Activated naive CD4-positive, alpha-beta T cell treated with Interleukin-2 at 50 U/mL for 16 hours (primary cell): ENCODE measurements around the gene CIB4.

Experiments
- DNase-seq: peaks from one replicate; pipeline ENCODE4 v3.0.0-alpha.2; 2020

CIB4 gene

DNA sequence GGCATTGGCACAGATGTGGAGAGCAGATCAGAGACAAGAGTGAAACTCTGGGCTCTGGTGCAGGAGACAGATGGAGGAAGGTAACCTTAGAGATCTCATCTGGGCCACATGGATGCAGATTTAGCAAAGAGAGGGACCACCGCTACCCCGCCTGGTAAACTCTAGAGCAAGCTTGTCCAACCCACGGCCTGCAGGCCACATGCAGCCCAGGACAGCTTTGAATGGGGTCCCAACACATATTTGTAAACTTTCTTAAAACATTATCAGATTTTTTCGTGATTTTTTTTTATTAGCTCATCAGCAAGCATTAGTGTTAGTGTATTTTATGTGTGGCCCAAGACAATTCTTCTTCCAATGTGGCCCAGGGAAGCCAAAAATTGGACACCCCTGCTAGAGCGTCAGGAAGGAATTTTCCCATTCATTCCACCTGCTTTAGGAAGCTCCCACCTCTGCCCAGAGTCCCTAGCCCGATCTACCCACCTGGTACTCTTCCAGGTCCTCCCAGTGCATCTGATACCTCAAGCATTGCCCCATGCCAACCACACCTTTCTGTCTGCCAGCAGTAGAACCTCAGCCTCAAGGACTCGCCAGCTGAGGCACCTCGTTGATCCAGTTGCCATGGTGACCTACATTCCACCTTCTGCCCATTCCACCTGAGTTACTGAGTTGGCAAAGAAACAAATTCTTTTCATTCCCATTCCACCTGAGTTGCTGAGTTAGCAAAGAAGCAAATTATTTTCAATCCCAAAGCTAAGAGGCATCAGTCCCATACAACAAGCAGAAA is at the start of gene CIB4:
TSS of gene CIB4 (minus strand) at position 586 of the 784 bp plus-strand sequence. CDS start at position 534, 52 bp downstream.
- DNase-seq = no peak

DNA sequence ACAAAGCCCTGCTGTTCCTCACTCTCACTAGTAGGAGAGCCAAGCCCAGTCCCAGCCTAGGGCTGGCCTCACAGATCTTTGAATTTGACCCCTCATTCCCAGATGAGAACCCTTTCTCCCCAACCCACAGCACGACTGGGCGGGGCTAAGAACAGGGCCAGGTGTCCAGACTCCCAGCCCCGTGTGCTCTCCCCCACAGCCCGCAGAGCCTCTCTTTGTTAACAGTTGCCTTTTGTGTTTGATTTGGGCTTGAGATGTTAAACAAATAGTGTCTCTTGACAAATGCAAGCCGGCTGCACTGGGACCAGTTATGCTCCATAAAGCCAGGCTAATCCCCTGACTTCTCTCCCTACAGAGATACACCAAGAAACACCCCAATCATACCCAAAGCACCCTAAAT is 46.6 kb upstream of the CIB4 start:
- DNase-seq = no peak

DNA sequence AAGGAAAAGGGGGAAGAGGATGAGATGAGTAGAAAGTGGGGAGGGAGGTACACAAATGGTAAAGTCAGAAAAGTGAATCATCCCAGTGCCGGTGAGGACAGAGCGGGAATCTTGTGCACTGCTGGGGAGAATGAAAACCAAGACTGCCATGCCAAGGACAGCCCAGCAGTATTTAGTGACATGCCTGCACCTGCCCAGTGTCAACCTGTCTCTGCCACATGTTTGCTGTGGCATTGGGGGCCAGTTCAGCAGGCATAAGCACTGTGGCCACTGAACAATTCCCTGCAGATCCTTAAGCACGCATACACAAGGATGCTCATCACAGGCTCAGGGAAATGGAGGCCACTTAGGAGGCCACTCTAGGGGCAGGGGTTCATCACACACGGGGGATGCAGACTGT is 46.2 kb upstream of the CIB4 start:
- DNase-seq = no peak

- DNase-seq = no peak
These were observed 45.0 kb upstream of the CIB4 start for GRCh38 chr2:26685989-26686839.

GRCh38 chr2:26685341-26685740 is 44.2 kb upstream of the CIB4 start:
- no peak for DNase-seq

DNA sequence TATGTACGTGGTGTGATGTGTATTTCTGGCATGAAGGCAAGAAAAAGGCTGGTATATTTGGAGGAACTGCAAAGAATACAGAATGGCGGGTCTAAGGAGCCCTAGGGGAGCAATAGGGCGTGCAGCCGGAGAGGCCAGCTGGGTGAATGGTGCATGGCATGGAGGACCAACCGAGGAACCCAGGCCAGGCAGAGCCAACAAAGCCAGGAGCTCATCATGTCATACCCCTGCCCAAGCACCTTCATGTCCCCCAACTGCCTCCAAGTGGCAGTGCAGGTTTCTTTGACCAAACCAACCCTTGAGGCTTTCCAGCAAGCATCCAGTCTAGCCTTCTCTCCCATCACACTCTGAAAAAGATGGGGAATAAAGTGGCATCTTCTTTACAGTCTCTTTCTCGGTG is 42.4 kb upstream of the CIB4 start:
- DNase-seq = no peak

DNA sequence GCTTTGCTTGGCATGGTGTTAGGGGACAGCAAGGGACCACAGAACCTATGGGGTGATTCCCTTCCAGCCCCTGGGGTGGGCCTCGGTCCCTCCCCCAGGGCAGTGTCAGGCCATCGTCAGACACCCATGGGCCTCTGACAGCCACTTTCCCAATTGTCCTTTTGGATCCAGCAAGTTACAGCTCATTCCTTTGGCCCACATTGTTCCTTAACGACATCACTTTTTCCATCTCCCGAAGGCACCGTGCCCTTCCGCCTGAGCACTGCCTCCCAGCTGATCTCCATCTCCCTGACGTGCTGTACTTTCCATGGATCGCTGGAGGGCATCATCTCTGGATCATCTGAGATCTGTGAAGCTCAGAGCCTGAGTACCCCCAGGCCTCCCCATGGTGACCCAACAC is 41.0 kb upstream of the CIB4 start:
- no peak for DNase-seq

GRCh38 chr2:26681656-26682055 is 40.5 kb upstream of the CIB4 start:
- no peak for DNase-seq

- no peak for DNase-seq
These were observed 38.7 kb upstream of the CIB4 start for GRCh38 chr2:26679867-26680266.

DNA sequence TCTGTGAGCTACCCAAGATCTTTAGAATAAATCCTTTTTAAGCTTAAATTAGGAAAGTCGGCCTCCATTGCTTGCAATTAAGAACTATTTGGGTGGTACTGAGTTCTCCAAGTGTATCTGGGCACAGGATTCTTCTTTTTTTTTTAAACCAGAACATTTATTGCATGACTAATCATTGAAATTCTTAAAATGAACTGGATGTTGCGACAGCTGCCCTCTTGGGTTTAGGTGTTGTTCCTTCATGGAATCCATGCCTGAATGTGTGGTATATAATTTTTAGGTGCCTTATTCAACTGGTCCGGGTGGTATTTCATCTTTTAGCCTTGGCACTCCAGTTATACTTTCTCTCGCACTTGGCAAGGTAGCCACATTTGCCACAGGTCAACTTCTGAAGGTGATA is 36.9 kb upstream of the CIB4 start:
- DNase-seq = no peak

- no peak for DNase-seq
These were observed 34.6 kb upstream of the CIB4 start for GRCh38 chr2:26675651-26676255.

DNA sequence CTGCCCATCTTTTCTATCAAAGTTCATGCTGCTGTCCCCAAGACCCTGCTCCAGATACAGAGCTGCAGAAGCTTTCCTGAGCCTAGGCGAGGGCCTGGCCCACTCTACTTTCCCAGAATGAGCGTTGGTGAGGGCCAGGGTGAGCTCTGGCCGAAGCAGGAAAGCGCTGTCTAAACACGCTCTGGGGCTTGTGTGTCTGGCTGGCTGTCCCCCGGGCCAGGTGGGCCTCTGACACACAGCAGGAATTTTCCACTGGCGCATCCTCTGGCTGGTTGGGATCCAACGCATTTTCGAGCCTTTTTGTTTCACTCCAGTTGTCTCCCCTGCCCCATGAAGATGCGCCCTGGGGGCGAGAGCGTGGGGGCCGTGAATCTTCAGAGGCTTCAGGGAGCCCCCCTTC is 33.6 kb upstream of the CIB4 start:
- DNase-seq = no peak

GRCh38 chr2:26674002-26674751 is 33.0 kb upstream of the CIB4 start:
- no peak for DNase-seq

DNA sequence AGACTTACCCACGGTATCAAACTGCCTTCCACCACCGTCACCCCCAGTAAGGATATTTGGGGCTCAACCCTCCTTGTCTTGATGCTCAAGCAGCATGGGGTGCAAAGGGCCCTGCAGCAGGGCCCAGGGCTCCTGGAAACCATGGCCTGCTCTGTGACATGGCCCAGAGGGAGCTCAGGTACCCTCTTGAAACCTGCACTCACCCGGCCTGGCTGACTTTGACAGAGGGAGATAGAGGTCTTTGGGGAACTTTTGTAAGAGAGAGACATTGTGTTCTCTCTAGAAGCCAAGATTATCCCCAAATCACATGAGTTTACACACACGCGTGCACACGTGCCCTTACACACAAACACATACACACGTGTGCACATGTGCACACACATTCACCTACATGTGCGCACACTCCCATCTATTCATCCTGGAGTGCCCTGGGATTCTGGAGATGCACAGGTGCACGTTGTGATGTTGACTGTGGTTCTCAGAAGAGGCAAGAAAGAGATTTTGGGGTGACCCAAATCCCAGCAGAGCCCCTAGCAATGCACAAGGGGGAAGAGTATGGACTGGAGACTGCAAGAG is 31.7 kb upstream of the CIB4 start:
- DNase-seq = no peak

GRCh38 chr2:26672112-26672817 is 31.1 kb upstream of the CIB4 start:
- DNase-seq = no peak

DNA sequence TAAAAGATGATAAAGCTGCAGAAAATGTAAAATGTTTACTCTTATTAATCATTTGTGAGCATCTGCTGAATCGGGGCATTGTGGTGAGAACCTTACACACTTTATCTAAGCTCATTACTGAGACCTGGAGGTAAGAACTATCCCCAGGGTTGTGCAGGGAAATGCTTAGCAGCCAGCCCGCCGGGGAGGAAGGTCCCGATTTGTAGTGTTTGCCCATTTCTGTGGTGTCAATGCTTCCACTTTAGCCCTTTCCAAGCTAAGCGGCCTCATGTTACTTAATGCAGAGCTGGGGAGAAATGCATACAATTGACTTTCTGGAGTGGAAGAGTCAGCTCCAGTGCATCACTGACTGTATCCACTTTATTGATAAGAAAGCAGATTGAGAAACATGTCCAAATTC is 30.5 kb upstream of the CIB4 start:
- DNase-seq = no peak

DNA sequence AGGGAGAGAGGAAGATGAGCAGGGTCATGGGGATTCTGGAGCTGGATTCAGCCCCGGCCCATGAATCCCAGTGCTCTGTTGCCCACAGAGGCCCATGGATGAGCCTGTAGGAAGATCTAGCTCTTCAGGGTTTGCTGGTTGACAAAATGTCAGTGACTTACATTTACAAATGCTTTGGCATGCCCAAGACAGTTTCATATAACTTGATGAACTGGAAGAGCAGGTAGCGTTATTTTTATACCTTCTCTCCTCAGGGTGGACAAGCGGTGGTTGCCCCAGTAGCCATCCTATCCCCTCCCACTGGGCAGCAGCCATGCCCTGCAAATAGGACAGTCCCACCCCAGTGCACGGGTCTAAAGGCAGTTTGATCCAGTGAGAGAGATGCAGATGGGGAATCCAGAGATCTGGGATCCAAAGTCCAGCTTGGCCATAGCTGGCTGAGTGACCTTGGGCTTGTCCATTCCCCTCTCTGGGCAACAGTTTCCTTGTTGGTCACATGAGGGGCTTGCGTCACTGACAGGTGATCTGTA is 29.8 kb upstream of the CIB4 start:
- DNase-seq = no peak

DNA sequence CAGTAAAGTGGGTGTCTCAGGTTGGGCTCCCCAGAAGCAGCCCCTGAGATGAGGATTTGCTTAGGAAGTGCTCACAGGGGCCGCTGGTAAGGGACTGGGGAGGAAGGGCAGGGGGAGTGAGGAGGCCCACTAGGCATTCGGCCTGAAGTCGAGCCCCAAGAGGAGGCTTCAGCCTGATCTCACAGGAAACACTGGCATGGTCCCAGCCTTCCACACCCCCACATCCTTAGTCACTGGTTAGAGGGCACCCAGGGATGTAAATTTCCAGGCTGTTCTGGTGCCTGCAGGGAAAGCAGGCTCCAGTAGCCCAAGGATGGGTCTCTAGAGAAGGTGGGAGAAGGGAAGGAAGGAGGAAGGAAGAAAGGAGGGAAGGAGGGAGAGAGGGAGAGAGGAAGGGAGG is 29.0 kb upstream of the CIB4 start:
- DNase-seq = no peak

DNA sequence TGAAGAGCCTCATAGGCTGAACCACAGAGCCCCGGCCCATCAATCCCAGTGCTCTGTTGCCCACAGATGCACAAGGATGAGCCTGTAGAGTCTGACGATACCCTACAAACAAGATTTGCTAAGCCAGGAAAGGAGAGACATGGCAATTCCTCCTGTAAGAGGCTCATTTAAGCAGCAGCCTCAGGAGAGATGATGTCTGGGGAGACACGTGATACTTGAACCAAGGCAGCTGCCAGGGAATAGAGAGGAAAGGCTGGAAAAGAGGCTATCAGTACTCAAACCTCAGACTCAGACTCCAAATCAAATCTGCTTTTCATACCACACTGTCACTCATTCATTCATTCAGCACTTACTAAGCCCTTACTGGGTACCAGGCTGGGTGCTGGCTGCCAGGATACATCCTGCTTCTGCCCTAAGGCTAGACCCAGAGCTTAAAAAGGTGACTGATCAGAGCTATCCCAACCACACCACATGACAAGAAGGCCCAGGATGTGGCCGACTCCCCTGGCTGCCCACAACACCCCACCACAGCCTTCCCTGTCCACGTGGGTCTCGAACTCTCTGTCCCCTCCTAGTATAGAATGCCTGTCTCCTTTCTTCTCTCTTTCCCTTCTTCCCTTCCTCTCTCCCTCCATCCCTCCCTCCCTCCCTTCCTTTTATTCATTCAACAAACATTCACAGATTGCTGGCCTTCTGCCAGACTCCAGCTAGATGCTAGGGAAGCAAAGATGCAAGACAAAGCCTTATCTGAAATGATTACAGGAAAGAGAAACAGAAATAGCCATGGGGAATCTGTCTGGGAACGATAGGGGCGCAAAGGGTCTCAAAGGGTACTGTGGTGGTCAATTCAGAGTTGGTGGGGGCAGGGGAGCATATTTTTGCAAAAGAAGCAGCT is 27.9 kb upstream of the CIB4 start:
- no peak for DNase-seq

- DNase-seq = no peak
These were observed 26.9 kb upstream of the CIB4 start for GRCh38 chr2:26668041-26668440.

GRCh38 chr2:26666671-26667070 is 25.5 kb upstream of the CIB4 start:
- DNase-seq = no peak
